DOHH2 (cell line): ENCODE data around the gene FAN1.

Source experiments
- EZH2phosphoT487 ChIP-seq: fragments of 200-600 bp; sonication (generic); IDR thresholded peaks from 2 replicates; pipeline ENCODE4 v1.6.1; 2017; ENCODE audit warnings: borderline replicate concordance, mild to moderate bottlenecking, antibody characterized with exemption, low read length, moderate library complexity, mixed read lengths
- TF ChIP-seq, protein P1 (sequence below): fragments of 200-600 bp; sonication (generic); IDR thresholded peaks from one replicate; pipeline ENCODE4 v1.5.1; 2014; ENCODE audit warnings: antibody characterized with exemption, mild to moderate bottlenecking, low read depth, low read length; ENCODE audit not compliant: poor library complexity, severe bottlenecking

DNA sequence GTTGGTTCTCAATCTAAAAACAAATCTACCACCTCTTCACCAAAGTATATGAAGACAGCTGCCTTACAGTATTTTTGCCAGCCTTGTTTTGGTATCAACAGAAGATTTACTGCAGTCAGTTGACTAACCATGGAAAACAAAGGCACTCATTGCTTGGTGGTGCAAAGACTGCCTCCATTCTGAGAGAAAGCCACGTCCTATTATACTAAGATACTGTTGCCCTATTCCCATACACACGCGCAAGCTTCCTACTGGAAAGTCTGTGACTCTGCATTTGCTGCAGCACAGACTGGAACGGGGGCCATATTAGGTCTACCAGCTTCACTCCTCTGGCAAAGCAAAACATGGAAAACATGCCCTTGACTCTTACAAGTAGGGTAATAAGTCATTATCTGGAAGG lies 69.7 kb downstream of the FAN1 start:
- TF ChIP-seq, protein P1, sequence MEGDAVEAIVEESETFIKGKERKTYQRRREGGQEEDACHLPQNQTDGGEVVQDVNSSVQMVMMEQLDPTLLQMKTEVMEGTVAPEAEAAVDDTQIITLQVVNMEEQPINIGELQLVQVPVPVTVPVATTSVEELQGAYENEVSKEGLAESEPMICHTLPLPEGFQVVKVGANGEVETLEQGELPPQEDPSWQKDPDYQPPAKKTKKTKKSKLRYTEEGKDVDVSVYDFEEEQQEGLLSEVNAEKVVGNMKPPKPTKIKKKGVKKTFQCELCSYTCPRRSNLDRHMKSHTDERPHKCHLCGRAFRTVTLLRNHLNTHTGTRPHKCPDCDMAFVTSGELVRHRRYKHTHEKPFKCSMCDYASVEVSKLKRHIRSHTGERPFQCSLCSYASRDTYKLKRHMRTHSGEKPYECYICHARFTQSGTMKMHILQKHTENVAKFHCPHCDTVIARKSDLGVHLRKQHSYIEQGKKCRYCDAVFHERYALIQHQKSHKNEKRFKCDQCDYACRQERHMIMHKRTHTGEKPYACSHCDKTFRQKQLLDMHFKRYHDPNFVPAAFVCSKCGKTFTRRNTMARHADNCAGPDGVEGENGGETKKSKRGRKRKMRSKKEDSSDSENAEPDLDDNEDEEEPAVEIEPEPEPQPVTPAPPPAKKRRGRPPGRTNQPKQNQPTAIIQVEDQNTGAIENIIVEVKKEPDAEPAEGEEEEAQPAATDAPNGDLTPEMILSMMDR, result no peak
- no peak for TF ChIP-seq EZH2phosphoT487
